NCI-H1105 (cell line): ENCODE measurements around the gene CCR6.
"Not testable (repeated sequence)": the region's sequence is repeated elsewhere in the genome, so short reads cannot be mapped to it uniquely, and the experiment has no call there.

Experiments
- DNase-seq: peaks from one replicate; lab custom pipeline; 2025; lab: John Stamatoyannopoulos, UW

Gene CCR6

GRCh38 chr6:167122827-167123657 is at the start of gene CCR6:
CCR6 (plus strand) TSS chr6:167123096; CDS start chr6:167136135, 13,039 bp downstream.
- DNase-seq: no peak

- no peak for DNase-seq
Observed at GRCh38 chr6:167073679-167074274, 49.1 kb upstream of the CCR6 start.

- no peak for DNase-seq
Observed at GRCh38 chr6:167077241-167077932, 45.5 kb upstream of the CCR6 start.

- DNase-seq: no peak
Observed at GRCh38 chr6:167078745-167079144, 44.2 kb upstream of the CCR6 start.

- no peak for DNase-seq
Observed at GRCh38 chr6:167079853-167080297, 43.0 kb upstream of the CCR6 start.

- DNase-seq: no peak
Observed at GRCh38 chr6:167087857-167088354, 35.0 kb upstream of the CCR6 start.

- DNase-seq: not testable (repeated sequence)
Observed at GRCh38 chr6:167088741-167089140, 34.2 kb upstream of the CCR6 start.

- no peak for DNase-seq
Observed at GRCh38 chr6:167089243-167090142, 33.4 kb upstream of the CCR6 start.

- no peak for DNase-seq
Observed at GRCh38 chr6:167090171-167090570, 32.7 kb upstream of the CCR6 start.

GRCh38 chr6:167091026-167091804 is 31.7 kb upstream of the CCR6 start:
- DNase-seq: no peak

- DNase-seq: no peak
Observed at GRCh38 chr6:167091805-167092107, 31.1 kb upstream of the CCR6 start.

GRCh38 chr6:167092672-167093339 is 30.1 kb upstream of the CCR6 start:
- no peak for DNase-seq

- no peak for DNase-seq
Observed at GRCh38 chr6:167093406-167093921, 29.4 kb upstream of the CCR6 start.

GRCh38 chr6:167093922-167094432 is 28.9 kb upstream of the CCR6 start:
- no peak for DNase-seq

- DNase-seq: no peak
Observed at GRCh38 chr6:167094436-167094819, 28.5 kb upstream of the CCR6 start.

- no peak for DNase-seq
Observed at GRCh38 chr6:167094820-167095637, 27.9 kb upstream of the CCR6 start.

- DNase-seq: no peak
Observed at GRCh38 chr6:167095888-167096287, 27.0 kb upstream of the CCR6 start.

GRCh38 chr6:167096991-167097390 is 25.9 kb upstream of the CCR6 start:
- no peak for DNase-seq

GRCh38 chr6:167097770-167098169 is 25.1 kb upstream of the CCR6 start:
- DNase-seq: no peak
